ENCODE data around the gene IFNA14. TPM values are rescaled to one million over a fixed set of nuclear protein-coding genes. Genes with fewer than 3 reads are reported as not detected.
A peak's percentile ranks its signal among the peaks of the same experiment; 100 is the strongest.
"Not testable (repeated sequence)": the region's sequence is repeated elsewhere in the genome, so short reads cannot be mapped to it uniquely, and the experiment has no call there.

The IFNA14 gene
- total RNA-seq, 1 experiment from 2014 or later = not detected

DNA sequence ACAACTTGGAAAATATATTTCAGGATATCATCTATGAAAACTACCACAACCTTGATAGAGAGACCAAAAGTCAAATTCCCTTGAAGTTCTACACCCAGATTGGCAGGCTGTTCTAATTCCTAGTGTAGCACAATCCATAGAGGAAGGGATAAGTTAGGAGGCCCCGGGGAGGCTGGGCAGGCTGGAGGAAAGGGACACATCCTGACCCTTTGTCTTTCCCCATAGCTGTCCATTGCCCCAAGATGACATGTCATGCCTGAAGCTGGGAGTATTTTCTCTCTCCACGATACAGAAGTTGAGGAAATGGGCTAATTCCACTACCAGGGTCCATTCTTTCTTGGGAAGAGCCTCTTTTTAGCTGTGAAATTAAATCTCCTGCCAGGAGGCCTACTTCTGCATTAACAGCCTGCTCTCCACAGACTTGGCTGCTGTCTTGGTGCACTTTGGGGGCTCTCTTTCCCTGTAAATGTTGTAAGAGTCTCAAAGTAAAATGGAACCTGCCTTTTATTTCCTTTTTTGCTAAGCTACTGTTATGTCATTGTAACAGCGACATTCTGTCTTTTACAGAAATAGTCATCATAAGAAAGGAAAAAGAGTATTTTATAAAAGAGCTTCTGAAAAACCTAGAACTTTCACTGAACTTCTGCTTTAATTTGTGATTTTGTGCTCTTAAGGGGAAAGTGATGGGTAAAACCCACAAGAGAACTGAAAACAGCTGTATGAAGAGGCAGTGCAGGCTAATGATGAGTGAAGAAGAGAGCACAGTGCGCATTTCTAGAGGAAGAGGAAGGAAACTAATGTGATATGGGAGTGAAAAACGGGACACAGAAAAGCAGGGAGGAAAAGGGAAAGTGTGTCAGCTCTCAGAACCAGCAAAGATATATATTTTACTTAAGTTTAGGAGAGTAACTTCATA, 26.1 kb downstream of the IFNA14 start:
- DNase-seq (ENCODE audit: low read depth) = peak; percentile 2

DNA sequence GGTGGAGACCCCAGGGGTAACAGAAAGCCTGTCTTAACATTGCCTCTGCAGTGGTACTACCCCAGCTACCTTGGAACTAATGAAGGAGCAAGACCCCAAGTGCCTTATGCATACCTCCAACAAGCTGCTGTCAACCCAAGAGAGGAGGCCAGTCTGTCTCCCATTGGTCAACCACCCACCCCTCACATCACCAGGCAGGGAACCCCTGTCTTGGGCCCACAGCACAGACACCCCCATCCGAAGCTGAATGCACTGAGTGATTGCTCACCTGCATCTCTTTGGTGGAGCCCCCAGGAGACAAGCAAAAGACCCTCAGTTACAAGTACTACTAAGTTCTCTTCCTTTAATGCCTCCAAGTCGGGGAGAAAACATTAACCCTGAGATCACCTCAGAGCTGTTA, 27.6 kb downstream of the IFNA14 start:
- DNase-seq (ENCODE audit: low read depth) = not testable (repeated sequence)

DNA sequence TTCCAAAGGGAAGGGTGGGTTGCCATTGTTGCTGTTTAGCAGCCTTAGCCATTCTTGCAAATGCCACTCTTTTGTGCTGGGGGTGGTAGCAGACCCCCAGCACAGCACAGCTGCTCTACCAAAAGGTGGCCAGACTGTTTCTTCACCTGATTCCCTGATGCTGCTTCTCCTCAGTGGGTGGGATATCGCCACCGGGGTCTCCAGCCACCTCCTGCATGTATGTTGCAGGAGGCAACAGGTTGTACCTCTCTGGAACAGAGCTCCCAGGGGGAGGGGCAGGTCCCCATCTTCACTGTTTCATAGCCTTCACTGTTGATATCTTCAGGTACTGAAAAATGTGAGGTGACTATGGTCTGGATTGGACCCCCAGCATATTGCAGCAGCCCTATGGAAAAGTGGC, 29.0 kb downstream of the IFNA14 start:
- DNase-seq (ENCODE audit: low read depth) = not testable (repeated sequence)

DNA sequence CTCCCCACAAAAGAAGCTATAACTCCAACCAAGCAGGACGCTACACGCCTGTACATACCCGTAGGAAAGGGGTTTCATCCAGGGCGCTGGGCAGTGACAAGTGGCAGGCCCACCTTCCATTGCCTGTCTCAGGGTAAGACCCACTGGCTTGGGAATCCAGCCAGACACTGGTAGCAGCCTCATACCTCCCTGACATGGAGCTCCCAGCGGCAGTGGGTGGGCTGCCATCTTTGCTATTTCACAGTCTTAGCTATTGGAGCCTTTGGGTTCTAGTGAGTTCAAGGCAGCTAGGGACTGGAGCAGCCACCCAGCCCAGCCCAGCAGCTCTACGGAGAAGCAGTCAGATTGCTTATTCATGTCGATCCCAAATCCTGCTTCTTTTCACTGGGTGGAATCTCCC, 29.5 kb downstream of the IFNA14 start:
- no peak for DNase-seq (ENCODE audit: low read depth)

DNA sequence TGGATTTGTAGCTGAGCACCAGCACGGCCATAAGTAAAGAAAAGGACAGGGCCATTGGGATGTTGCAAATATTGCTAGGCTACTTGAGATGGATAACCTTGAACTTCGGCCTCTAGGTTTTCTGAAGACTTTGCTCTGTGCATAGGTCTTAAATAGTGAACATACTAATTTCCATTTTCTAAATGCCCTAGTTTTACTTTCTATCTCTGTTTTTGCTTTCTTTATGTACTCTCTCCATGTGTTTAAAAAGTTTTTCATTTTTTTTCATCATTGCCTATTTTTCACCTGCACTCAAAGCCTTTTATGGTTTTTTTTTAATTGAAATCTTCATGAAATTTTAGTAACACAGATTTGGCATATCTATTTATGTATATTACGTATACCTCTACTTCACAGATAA, 32.8 kb downstream of the IFNA14 start, which contains the start of gene IFNA10:
TSS of gene IFNA10 (minus strand) at position 101 of the 400 bp plus-strand sequence. CDS start at position 55, 46 bp downstream.
- not testable (repeated sequence) for DNase-seq (ENCODE audit: low read depth)

DNA sequence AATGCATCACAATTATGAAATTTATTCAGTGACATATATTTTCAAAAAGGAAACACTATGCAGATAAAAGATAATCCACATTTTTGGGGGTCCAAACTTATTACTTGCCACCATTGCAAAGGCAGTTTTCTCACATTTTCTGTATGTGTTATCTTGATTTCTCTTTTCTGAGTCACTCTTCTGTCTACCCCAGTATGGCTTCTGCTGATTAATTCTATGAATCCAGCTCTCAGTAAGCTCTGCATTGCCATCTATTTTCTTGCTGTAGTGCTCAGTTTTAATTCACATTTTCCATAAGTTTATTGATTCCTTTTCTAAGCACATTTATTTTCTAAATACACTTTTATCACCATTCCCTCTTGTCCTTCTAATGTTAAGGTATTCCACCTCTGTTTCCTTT, 34.6 kb downstream of the IFNA14 start:
- DNase-seq (ENCODE audit: low read depth) = no peak

DNA sequence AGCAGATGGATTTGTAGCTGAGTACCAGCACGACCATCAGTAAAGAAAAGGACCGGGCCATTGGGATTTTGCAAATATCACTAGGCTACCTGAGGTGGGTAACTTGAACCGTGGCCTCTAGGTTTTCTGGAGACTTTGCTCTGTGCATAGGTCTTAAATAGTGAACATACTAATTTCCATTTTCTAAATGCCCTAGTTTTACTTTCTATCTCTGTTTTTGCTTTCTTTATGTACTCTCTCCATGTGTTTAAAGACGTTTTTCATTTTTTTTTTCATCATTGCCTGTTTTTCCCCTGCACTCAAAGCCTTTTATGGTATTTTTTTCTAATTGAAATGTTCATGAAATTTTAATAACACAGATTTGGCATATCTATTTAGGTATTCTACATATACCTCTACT, 37.7 kb downstream of the IFNA14 start, which contains the start of gene IFNA7:
TSS of gene IFNA7 (minus strand) at position 101 of the 400 bp plus-strand sequence. CDS start at position 61, 40 bp downstream.
- not testable (repeated sequence) for DNase-seq (ENCODE audit: low read depth)

DNA sequence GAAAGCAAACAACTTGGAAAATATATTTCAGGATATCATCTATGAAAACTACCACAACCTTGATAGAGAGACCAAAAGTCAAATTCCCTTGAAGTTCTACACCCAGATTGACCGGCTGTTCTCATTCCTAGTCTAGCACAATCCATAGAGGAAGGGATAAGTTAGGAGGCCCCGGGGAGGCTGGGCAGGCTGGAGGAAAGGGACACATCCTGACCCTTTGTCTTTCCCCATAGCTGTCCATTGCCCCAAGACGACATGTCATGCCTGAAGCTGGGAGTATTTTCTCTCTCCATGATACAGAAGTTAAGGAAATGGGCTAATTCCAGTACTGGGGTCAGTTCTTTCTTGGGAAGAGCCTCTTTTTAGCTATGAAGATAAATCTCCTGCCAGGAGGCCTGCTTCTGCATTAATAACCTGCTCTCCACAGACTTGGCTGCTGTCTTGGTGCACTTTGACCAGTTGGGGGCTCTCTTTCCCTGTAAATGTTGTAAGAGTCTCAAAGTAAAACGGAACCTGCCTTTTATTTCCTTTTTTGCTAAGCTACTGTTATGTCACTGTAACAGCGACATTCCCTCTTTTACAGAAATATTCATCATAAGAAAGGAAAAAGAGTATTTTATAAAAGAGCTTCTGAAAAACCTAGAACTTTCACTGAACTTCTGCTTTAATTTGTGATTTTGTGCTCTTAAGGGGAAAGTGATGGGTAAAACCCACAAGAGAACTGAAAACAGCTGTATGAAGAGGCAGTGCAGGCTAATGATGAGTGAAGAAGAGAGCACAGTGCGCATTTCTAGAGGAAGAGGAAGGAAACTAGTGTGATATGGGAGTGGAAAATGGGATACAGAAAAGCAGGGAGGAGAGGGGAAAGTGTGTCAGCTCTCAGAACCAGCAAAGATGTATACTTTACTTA, 44.7 kb downstream of the IFNA14 start:
- peak; percentile 12 for DNase-seq (ENCODE audit: low read depth)

Other genes starting within 250 kb of the IFNA14 start
- under 0.01 and 0.24 TPM in 2 replicates for gene HACD4, start 208.4 kb downstream of the IFNA14 start, total RNA-seq (2014; rRNA removed; shearing (Covaris generic))
- not detected in 2 replicates for gene IFNB1, start 162.1 kb downstream of the IFNA14 start, total RNA-seq (2014; rRNA removed; shearing (Covaris generic))
- not detected in 2 replicates for gene IFNW1, start 98.2 kb downstream of the IFNA14 start, total RNA-seq (2014; rRNA removed; shearing (Covaris generic))
- gene IFNA21, start 73.3 kb downstream of the IFNA14 start, total RNA-seq (2014; rRNA removed; shearing (Covaris generic)) = not detected in 2 replicates
- not detected in 2 replicates for gene IFNA4, start 52.4 kb downstream of the IFNA14 start, total RNA-seq (2014; rRNA removed; shearing (Covaris generic))
- gene IFNA7, start 37.8 kb downstream of the IFNA14 start, total RNA-seq (2014; rRNA removed; shearing (Covaris generic)) = not detected in 2 replicates
- not detected in 2 replicates for gene IFNA10, start 32.9 kb downstream of the IFNA14 start, total RNA-seq (2014; rRNA removed; shearing (Covaris generic))
- not detected in 2 replicates for gene IFNA16, start 22.7 kb downstream of the IFNA14 start, total RNA-seq (2014; rRNA removed; shearing (Covaris generic))
- not detected in 2 replicates for gene IFNA17, start 11.8 kb downstream of the IFNA14 start, total RNA-seq (2014; rRNA removed; shearing (Covaris generic))
- not detected in 2 replicates for gene IFNA5, start 65.3 kb upstream of the IFNA14 start, total RNA-seq (2014; rRNA removed; shearing (Covaris generic))
- gene KLHL9, start 95.4 kb upstream of the IFNA14 start, total RNA-seq (2014; rRNA removed; shearing (Covaris generic)) = 19.6 and 22.3 TPM in 2 replicates
- not detected in 2 replicates for gene IFNA6, start 110.9 kb upstream of the IFNA14 start, total RNA-seq (2014; rRNA removed; shearing (Covaris generic))
- not detected in 2 replicates for gene IFNA13, start 128.1 kb upstream of the IFNA14 start, total RNA-seq (2014; rRNA removed; shearing (Covaris generic))
- gene IFNA2, start 145.4 kb upstream of the IFNA14 start, total RNA-seq (2014; rRNA removed; shearing (Covaris generic)) = not detected in 2 replicates
- not detected in 2 replicates for gene IFNA8, start 169.1 kb upstream of the IFNA14 start, total RNA-seq (2014; rRNA removed; shearing (Covaris generic))
- gene IFNA1, start 200.4 kb upstream of the IFNA14 start, total RNA-seq (2014; rRNA removed; shearing (Covaris generic)) = not detected in 2 replicates
- gene IFNE, start 242.3 kb upstream of the IFNA14 start, total RNA-seq (2014; rRNA removed; shearing (Covaris generic)) = 0.10 and 0.72 TPM in 2 replicates

All from RPMI7951 (cell line).